K562 (cell line): ENCODE measurements around the gene ASB10.

ENCODE experiments used
- ARNT ChIP-seq, 2 experiments: fragments of 450-650 bp; IDR thresholded peaks; 2 replicates each; pipeline ENCODE4 v1.6.1; 2016; ENCODE audit warnings: mild to moderate bottlenecking in 1 of 2
- CHCHD3 ChIP-seq: fragments of 250-450 bp; sonication (Bioruptor Pico); IDR thresholded peaks from 2 replicates; pipeline ENCODE4 v2.1.2; 2022; ENCODE audit warnings: mild to moderate bottlenecking
- RFX5 ChIP-seq: IDR thresholded peaks from 2 replicates; pipeline ENCODE4 v1.6.1; 2011; ENCODE audit warnings: low read depth, mild to moderate bottlenecking, improper control_type of control experiment, low read length
- SRSF1 ChIP-seq: fragments of 200-400 bp; formaldehyde crosslinking; IDR thresholded peaks from 2 replicates; pipeline ENCODE4 v1.6.1; 2017; ENCODE audit warnings: mild to moderate bottlenecking, low read depth, low read length, moderate library complexity

- TF ChIP-seq CHCHD3 (CRISPR knock-in tag) (no peak), RFX5 (no peak), ARNT (IDR thresholded peaks at IDR 0.05) (no peak), SRSF1 (no peak)
Measured at GRCh38 chr7:151131592-151132293, 55.3 kb downstream of the ASB10 start.
